HG02885 (cell line): Measurements from ENCODE around the gene ITGA3.

Experiments
- ATAC-seq: cut with Tn5 transposase; IDR thresholded peaks from one replicate; pipeline ENCODE4 v1.9.1; 2021; ENCODE audit warnings: mild to moderate bottlenecking; ENCODE audit not compliant: unreplicated experiment, poor library complexity

ITGA3 gene

DNA sequence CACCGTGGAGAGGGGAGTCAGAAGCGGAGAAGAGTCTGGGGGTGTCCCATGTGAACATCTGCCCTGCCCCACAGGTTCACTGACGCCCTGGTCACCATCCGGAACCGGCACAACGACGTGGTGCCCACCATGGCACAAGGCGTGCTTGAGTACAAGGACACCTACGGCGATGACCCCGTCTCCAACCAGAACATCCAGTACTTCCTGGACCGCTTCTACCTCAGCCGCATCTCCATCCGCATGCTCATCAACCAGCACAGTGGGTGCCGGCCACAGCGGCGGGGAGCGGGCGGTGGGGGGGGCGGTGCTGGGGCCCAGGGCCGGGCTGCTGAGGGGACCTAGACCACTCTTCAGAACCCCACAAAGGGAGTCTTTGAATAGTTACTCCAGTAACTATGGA is 49.9 kb downstream of the ITGA3 start:
- no peak for ATAC-seq

DNA sequence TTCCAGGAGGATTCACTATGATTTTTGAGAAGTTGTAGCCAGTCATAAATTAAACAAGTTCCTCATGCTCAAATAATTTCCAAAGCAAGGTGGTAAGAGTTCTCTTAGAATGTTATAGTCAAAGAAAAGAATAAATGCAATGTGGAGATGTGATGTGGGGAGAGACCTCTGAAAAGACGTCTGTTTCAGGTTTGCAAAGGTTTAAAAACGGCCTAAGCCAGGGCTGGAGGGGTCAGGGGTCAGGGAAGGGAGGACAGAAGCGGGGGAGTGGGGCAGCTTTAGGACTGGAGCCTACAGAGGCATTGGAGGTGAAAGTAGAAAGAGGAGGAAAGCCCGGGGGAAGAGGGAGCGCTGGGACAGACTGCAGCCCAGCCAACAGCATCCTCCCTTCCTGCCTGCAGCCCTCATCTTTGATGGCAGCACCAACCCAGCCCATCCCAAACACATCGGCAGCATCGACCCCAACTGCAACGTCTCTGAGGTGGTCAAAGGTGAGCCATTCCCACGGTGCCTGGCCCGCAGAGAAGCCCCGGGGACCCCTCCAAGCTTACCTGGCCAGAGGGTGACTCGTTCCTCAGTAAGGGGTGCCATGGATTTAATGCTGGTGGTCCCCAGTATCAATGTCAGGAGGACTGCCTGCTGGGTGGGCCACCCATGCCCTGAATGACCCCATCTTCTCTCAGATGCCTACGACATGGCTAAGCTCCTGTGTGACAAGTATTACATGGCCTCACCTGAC is 50.7 kb downstream of the ITGA3 start:
- no peak for ATAC-seq

DNA sequence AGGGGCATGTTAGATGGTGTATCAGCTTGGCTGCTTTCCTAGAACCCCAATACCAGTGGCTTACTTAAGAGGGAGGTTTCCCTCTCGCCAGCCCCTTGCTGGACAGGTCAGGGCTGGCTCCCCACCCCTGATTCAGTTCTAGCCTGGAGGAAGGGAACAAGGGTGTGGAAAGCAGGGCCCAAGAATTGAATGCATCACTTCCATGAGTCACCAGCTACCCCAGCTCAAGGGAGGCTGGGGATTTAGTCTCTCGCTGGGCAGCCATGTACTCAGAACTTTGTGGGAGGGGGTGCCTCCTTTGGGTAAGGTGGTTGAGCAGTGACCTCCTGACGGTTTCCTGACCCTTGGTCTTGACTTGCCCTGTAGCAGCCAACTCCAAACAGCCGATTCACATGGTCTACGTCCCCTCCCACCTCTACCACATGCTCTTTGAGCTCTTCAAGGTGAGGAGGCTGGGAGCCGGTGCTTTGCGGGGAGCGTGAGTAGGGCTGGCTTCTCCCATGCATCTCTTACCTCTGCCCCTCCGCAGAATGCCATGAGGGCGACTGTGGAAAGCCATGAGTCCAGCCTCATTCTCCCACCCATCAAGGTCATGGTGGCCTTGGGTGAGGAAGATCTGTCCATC is 52.0 kb downstream of the ITGA3 start:
- ATAC-seq, result no peak

DNA sequence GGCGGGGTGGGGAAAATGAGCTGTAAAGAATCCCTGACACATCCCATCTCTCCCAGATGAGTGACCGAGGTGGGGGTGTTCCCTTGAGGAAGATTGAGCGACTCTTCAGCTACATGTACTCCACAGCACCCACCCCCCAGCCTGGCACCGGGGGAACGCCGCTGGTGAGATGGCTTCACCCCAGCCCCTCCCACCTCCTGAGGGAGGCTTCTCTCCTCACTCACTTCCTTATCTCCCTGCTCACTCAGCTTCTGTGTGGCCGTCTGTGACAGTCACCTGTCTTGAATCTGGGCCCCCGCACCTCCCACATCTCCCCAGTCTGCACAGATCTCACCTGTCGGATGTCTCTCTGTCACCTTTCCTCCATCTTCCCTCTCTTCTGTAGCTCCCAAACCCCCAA is 52.6 kb downstream of the ITGA3 start:
- ATAC-seq, result no peak

DNA sequence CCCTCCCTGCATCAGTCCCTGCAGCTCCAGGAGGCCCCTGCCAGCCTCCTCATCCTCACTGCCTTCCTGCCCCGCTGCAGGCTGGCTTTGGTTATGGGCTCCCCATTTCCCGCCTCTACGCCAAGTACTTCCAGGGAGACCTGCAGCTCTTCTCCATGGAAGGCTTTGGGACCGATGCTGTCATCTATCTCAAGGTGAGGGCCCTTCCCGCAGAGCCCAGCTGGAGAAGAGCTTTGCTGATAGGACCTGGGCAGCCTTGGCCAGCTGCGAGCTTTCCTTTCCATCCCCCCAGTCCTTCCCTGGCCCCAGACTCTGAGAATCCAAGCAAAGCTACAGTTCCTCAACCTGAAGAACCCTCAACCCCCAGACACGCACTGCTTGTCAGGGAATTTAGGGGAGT is 53.3 kb downstream of the ITGA3 start:
- ATAC-seq, result no peak

DNA sequence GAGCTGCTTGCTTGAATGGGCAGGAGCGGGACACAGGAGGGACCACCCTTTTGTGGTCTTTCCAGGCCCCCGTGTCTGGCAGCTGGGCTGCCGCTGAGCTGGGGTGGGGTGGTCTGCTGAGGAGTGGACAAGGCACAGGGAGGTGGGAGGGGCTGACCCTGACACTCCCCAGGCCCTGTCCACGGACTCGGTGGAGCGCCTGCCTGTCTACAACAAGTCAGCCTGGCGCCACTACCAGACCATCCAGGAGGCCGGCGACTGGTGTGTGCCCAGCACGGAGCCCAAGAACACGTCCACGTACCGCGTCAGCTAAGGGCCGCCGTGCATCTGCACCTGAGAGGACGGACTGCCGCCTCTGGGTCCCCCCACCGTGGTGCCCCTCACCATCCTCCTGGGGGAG is 53.9 kb downstream of the ITGA3 start:
- ATAC-seq, result no peak

DNA sequence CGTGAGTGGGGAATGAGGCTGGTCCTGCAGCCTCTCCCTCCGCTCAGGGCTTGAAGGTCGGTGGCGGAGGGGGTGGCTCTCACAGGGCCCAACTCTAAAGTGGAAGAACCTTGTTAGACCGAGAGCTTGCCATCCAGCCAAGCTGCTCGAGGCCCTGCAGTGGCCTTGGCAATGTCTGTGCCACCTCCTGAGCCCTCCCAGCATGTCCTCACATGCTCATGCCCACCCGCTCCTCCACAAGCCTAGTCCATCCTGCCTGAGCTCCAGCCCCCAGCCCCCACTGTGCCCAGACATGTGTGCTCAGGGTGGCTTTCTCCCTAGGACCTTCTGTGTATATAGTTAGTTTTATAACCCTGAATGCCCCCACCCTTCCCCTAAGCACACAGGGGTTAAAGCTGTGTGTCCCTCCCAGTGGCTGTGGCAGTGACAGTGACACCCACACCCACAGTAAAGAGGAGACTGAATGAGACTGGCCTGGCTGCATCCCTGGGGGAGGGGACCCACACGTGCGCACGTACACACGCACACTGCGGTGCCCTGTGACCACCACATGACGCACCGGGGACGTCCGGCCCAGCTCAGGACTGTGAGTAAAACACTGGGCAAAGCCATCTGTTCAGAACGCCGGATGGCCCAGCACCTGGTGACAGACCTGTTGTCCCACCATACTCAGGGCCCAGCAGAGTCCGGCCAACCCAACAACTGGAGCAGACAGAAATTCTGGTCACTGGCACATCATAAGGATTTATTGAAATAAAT is 54.9 kb downstream of the ITGA3 start:
- no peak for ATAC-seq

DNA sequence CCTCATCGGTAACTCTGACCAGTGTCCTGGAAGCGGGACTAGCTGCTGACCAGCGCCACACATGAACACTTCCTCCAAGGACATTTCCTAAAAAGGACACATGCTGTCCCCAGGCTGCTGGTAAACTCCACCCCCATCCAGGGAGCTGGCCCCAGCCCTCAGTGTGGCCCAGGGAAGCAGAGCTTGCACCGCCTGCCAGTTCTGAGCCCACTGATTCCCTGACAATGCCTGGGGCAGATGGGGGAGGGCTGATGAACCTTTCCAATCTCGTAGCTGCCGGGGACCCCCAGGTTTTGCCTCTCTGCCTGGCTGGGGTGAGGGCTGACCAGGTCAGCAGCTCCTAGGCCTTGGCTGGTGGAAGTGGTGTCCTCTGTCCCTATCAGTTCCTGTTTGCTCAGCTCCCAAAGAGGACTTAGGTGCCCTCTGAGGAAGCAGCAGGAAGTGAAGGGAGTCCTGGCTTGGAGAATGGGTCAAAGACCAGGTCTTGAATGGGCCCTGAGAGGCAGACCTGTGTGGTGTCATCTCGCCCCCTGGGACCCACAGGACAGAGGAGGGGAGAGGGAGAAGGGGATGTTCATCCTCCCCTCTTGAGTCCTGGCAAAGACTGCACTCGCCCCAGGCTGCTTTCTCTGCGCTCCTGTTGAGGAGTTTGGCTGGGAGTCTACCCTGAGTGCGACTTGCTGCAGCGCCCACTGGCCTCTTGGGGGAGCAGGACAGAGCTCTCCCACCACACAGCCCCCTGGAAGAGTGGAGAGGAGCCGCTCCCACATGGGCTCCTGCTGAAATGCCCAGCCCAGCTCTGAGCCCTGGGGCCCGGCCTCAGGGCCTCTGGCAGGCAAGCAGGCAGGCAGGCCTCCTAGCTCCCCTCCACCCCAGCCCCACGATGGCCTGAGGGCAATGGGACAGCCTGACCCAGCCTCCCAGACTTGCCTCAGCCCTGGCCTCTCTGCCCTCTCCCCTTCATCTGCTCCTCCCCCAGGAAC is 56.1 kb downstream of the ITGA3 start:
- no peak for ATAC-seq

DNA sequence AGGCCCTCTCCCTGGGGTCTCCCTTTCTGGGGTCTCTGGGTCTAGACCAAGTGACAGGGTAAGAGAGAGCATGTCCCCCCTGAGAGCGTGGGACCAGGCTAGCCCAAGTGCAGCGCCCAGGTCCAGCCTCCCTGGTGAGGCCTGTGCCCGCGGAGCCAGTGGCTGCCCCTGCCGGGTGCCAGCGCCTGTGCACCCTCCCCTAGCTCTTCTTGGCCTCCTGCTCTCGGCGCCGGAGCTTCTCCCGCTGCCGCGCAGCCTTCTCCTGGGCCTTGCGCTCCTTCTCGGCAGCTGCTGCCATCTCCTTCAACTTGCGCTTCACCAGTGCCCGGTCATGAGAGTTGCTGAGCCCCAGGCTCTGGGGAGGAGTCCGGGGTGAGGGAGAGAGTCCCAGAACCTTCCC is 56.8 kb downstream of the ITGA3 start:
- ATAC-seq, result no peak

DNA sequence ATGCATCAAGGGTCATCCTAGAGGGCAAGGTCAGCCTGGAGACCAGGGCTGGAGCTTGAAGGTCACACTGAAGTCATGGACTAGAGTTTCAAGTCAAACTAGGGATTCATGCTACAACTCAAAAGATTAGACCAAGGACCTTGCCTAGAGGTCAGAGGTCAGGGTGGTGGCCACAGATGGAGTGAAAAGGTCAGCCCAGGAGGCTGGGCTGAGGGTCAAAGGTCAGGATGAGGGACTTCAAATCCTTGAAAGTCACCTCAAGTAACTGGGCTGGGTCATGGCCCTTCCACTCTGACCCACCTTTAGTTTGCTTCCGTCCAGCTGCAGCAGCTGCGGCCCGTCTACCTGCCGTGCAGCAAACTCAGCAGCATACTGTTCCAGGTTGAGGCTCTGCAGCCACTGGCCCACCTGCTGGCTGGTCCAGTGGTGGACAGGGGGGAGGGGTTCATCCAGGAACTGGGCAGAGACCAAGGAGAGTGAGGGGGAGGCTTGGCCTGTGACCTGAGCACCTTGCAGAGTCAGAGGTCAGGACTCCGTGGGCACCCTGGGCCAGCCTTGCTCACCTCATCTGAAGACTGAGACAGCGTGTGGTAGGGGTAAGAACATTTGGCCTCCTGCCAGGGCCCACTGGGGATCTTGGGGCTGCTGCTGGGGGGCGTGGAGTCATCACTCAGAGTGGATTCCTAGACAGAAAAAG is 57.9 kb downstream of the ITGA3 start:
- ATAC-seq, result no peak

DNA sequence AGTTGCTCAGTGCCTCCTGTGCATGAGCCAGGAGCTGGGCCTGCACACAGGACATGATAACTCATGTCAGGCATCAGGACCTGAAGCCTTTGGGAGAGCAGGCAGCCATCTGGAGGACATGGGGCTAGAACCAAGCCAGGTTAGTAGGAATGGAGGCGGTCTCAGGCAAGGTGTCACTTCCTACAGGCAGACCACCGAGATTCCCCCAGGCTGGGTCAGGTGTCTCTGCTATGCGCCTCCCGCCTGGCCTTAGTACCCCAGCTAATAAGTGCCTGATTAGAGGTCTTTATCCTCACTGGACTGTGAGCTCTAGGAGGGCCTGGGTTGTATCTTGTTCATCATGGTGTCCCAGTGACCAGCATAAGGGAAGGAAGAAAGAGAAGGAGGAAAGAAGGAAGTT is 58.5 kb downstream of the ITGA3 start:
- ATAC-seq, result no peak

DNA sequence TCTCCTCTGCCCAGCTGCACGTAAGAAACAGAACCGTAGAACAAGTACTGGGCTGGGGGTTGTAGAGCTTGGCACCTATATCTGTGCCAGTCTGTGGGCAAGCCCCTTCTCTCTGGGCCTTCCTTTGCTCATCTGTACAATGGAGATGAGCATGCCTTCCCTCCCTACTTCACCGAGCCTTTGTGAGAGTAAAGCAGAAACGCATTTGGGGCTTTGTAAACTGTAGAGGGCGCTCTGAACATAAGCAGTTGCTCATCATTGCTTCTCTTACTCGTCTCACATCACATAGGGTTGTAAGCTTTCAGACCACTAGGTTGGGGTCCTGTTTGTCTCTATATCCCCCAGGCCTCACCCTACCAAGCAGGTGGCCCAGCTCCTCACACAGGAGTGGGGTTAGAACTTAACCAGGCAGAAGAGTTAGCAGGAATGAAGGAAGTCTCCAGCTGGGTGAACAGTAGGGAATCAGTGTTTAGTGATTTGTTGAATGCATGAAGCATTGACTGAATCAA is 59.0 kb downstream of the ITGA3 start:
- no peak for ATAC-seq

DNA sequence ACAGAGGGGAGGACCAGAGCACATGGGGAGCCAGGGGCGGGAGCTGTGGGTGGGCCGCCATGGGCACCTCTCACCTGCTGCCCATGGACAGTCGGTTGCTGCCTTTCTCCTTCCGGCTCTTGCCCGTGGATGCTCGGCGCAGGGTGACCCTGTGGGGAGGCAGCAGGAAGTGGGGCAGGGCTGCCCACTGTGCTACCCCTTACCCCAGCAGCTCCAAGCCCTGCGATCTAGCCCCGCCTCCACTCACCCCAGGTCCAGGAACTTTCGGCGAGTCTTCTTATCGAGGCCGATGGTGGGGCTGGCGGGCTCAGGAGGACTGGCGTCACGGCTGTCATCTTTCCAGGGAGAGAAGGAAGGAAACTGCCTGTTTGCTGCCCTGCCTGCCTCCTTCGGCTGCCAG is 59.8 kb downstream of the ITGA3 start:
- no peak for ATAC-seq

DNA sequence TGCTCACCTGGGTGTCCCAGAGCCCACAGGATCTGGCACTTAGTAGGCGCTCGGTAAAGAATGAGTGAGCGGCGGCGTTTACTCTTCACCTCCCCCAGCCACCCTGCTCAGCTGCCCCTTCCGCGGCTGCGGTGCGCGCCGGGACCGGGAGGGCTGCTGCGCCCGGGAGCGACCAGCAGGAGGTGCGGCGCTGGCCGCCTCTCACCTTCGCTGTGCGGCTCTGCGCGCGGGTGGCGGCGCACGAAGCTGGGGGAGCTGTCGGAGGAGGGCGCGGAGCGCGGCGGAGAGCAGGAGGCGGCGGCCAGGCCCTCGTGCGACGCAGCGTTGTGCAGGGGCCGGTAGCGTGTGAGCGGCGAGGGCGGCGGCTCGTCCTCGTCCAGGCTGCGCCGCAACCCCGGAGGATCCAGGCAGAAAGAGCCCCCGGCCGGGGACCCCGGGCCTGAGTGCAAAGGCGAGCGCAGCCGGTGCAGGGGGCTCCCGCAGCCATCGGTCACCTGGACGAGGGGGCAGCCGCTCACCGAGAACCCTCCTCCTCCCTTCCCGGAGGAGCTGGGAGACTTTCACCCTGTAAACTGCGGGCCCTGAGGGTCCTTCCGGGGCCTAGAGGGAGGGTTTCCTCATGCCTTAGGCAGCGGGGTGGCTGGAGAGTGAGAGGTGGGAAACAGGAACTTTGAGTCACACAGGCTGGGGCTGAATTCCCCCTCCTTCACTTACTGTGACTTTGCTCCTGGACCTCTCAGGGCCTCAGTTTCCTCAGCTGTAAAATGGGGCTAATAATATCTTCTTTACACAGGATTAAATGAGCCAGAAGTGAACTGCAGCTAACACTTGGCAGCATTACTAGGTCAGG is 61.5 kb downstream of the ITGA3 start:
- ATAC-seq, result no peak

DNA sequence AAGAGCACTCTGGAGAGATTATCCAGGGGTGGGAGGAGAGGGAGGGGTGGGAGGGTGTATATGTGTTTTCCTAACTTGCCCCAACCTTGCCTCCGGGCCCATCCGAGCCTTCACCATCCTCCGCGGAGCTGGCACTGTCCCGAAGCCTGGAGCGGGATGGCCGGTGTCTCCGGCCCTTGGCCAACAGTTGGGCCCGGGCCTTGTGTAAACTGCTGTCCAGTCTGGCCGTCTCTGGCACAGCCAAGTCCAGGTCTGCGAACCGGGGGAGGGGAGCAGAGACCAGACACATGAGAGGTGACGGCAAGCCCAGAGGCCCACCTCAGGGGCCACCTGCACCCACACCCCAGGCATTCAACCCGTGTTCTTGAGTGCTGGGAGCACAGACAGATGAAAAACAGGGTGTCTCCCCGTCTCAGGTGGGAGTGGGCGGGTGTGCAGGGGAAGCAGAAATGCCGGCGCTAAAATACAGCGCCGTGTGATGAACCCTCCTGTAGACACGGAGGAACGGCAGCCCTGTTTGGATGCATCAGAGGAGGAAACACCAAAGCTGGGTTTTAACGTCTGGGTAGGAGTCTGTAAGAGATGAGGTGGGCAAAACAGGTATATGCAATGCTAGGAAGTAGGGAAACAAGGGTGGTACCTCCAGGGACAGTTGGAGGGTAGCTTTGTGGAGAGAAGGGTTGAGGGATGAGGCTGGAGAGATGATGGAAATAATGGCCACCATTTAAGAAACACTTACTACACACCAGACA is 62.3 kb downstream of the ITGA3 start:
- no peak for ATAC-seq

DNA sequence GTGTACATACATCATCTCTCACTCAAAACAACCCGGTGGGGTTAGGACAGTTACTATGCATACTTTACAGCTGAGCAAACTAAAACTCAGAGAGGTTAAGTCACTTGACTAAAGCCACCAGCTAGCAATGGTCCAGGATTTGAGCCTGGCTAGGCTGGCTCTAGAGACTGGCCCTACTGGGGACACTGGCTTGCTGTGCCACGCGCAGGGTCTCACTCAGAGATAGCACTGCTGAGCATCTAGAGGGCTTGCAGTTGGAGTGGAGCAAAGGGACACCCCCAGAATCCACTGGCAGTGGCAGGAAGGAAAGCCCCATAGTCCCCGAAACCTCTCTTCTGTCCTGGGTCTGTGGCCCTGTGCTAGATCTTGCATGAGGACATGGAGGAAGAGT is 62.9 kb downstream of the ITGA3 start:
- ATAC-seq, result no peak

DNA sequence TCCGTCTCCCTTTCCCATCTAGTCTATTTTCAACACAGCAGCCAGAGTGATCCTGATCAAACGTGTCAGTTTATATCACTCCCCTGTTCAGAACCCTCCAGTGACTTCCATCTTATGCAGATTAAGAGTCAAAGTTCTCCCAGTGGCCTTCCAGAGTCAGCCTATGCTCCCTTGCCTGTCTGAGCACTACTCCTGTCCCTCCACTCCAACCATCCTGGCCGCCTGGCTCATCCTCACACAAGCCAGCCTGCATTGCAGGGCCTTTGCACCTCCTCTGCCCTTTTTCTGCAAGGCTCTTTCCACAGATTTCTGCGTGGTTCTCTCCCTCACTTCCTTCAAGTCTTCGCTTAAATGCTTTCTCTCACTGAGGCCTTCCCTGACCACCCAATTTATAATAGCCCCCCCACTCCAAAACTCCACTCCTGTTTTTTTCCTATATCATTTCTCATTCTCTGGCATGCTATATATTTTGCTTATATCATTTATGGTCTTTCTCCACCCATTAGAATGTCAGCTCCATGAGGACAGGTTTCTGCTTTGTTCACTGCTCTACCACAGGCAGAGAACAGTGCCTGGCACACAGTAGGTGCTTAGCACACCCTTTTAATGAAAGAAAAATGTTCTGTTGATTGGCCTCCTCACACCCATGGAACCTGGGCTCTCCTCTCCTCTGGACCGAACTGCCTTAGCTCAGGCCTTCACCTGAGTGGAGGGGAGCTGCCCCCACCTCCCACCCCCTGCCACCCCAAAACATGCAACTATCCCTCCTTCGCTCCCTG is 64.8 kb downstream of the ITGA3 start:
- no peak for ATAC-seq
